Lower lobe of right lung (tissue), 2 donors: ENCODE measurements around the gene PREPL. TPM values are rescaled to one million over a fixed set of nuclear protein-coding genes. Genes with fewer than 3 reads are reported as not detected.
"Not testable (repeated sequence)": the region's sequence is repeated elsewhere in the genome, so short reads cannot be mapped to it uniquely, and the experiment has no call there.

ENCODE experiments used
- ATAC-seq, 2 donors: fragments of 200-7000 bp; cut with Tn5 transposase; one replicate each; pipeline ENCODE4 v1.9.1; 2020 to 2022; ENCODE audit warnings: mild to moderate bottlenecking in 2 of 2, moderate library complexity in 2 of 2
- DNase-seq: peaks from one replicate; pipeline ENCODE4 v3.0.0-alpha.2; 2020
- H3K27ac ChIP-seq: fragments of 200-600 bp; one replicate; pipeline ENCODE4 v1.8.0; 2022
- H3K27me3 ChIP-seq: fragments of 200-600 bp; one replicate; pipeline ENCODE4 v1.8.0; 2022; ENCODE audit warnings: low read depth
- H3K36me3 ChIP-seq: fragments of 200-600 bp; one replicate; pipeline ENCODE4 v1.8.0; 2022; ENCODE audit warnings: mild to moderate bottlenecking
- H3K4me1 ChIP-seq: fragments of 200-600 bp; one replicate; pipeline ENCODE4 v1.8.0; 2022
- H3K4me3 ChIP-seq: fragments of 200-600 bp; one replicate; pipeline ENCODE4 v1.8.0; 2022; ENCODE audit warnings: mild to moderate bottlenecking
- H3K9me3 ChIP-seq: fragments of 200-600 bp; one replicate; pipeline ENCODE4 v1.8.0; 2022
- intact Hi-C: fragments of 100-400 bp; cut with DNase I; formaldehyde crosslinking; loops from one replicate; pipeline ENCODE4 v1.11.0; 2022
- total RNA-seq: library from RNA; stranded (reverse); fragmentation: NEBNext Ultra II Directional; extraction: Animal tissue kit (Norgen Biotek cat#: 25700); gene quantifications from one replicate; pipeline ENCODE4 v1.2.1, GENCODE V29; 2021
- TF ChIP-seq, protein P1 (sequence below): fragments of 200-600 bp; IDR thresholded peaks from one replicate; pipeline ENCODE4 v1.8.0; 2022; ENCODE audit warnings: antibody characterized with exemption, mild to moderate bottlenecking
- donor health status: DM: no; HTN: yes; CAD: no; lungs with severe emphysema.

Gene PREPL
- total RNA-seq, 1 donor from 2014 or later: 44.2 TPM

GRCh38 chr2:44304258-44304657 lies 57.0 kb downstream of the PREPL start:
- no peak for DNase-seq
- Histone ChIP-seq H3K9me3 (no peaks in the 10 kb centered on the region), H3K4me1 (no peaks in the 10 kb centered on the region), H3K27ac (no peak overlapping the region), H3K36me3 (no peaks in the 10 kb centered on the region), H3K4me3 (no peak overlapping the region), H3K27me3 (no peaks in the 10 kb centered on the region)
- TF ChIP-seq, protein P1, sequence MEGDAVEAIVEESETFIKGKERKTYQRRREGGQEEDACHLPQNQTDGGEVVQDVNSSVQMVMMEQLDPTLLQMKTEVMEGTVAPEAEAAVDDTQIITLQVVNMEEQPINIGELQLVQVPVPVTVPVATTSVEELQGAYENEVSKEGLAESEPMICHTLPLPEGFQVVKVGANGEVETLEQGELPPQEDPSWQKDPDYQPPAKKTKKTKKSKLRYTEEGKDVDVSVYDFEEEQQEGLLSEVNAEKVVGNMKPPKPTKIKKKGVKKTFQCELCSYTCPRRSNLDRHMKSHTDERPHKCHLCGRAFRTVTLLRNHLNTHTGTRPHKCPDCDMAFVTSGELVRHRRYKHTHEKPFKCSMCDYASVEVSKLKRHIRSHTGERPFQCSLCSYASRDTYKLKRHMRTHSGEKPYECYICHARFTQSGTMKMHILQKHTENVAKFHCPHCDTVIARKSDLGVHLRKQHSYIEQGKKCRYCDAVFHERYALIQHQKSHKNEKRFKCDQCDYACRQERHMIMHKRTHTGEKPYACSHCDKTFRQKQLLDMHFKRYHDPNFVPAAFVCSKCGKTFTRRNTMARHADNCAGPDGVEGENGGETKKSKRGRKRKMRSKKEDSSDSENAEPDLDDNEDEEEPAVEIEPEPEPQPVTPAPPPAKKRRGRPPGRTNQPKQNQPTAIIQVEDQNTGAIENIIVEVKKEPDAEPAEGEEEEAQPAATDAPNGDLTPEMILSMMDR: no peak
- intact Hi-C loops: no loop called here
- ATAC-seq: no peak

GRCh38 chr2:44303766-44304165 lies 57.5 kb downstream of the PREPL start:
- H3K9me3 ChIP-seq, H3K4me1 ChIP-seq, DNase-seq, intact Hi-C loops, H3K4me3 ChIP-seq, H3K27me3 ChIP-seq, H3K27ac ChIP-seq, H3K36me3 ChIP-seq, ATAC-seq: not testable (repeated sequence)

- no peak overlapping the region for H3K27ac ChIP-seq
These were observed 60.2 kb downstream of the PREPL start for GRCh38 chr2:44301111-44301510.

GRCh38 chr2:44299635-44300034 lies 61.7 kb downstream of the PREPL start:
- H3K36me3 ChIP-seq: no peaks in the 10 kb centered on the region
- no peak overlapping the region for H3K4me3 ChIP-seq
- ATAC-seq: no peak
- TF ChIP-seq, protein P1: no peak
- H3K27ac ChIP-seq: no peak overlapping the region
- no peak for DNase-seq
- H3K4me1 ChIP-seq: no peaks in the 10 kb centered on the region
- H3K27me3 ChIP-seq: no peaks in the 10 kb centered on the region
- intact Hi-C loops: no loop called here
- H3K9me3 ChIP-seq: no peaks in the 10 kb centered on the region

More at GRCh38 chr2:44301111-44301510, 60.2 kb downstream of the PREPL start:
- intact Hi-C loops: no loop called here
- H3K9me3 ChIP-seq: no peaks in the 10 kb centered on the region
- no peaks in the 10 kb centered on the region for H3K36me3 ChIP-seq
- H3K4me1 ChIP-seq: no peaks in the 10 kb centered on the region
- TF ChIP-seq, protein P1: no peak
- H3K27me3 ChIP-seq: no peaks in the 10 kb centered on the region
- no peak for ATAC-seq
- H3K4me3 ChIP-seq: no peak overlapping the region
- no peak for DNase-seq

GRCh38 chr2:44297431-44297830 lies 63.9 kb downstream of the PREPL start:
- Histone ChIP-seq H3K4me3 (no peak overlapping the region), H3K4me1 (no peaks in the 10 kb centered on the region), H3K9me3 (no peaks in the 10 kb centered on the region), H3K36me3 (no peaks in the 10 kb centered on the region), H3K27ac (no peak overlapping the region), H3K27me3 (no peaks in the 10 kb centered on the region)
- DNase-seq (no peak), ATAC-seq (no peak)
- intact Hi-C loops: no loop called here
- TF ChIP-seq, protein P1: no peak

DNA sequence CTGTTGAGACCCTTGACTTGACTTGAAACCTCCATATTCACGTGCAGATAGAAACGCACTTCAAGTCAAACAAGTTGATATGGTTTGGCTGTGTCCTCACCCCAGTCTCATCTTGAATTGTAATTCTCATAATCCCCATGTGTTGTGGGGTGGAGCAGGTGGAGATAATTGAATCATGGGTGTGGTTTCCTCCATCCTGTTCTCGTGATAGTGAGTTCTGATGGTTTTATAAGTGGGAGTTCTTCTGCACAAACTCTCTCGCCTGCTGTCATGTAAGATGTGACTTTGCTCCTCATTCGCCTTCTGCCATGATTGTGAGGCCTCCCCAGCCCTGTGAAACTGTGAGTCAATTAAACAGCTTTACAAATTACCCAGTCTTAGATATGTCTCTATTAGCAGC lies 64.6 kb downstream of the PREPL start:
- no peaks in the 10 kb centered on the region for H3K36me3 ChIP-seq
- TF ChIP-seq, protein P1: no peak
- no peak for DNase-seq
- ATAC-seq: no peak
- H3K4me3 ChIP-seq: no peak overlapping the region
- H3K9me3 ChIP-seq: no peaks in the 10 kb centered on the region
- H3K4me1 ChIP-seq: peaks cover 6% of the 10 kb centered on the region
- no peak overlapping the region for H3K27ac ChIP-seq
- intact Hi-C loops: no loop called here
- H3K27me3 ChIP-seq: no peaks in the 10 kb centered on the region
